Endodermal cell (in vitro differentiated cells): ENCODE results near the gene CHL1. TPM values are rescaled to one million over a fixed set of nuclear protein-coding genes. Genes with fewer than 3 reads are reported as not detected.

Experiments
- DNase-seq: peaks from one replicate; pipeline ENCODE4 v3.0.0-alpha.2; 2017
- H3K27ac ChIP-seq: 2 replicates; pipeline ENCODE4 v1.5.1; 2013; ENCODE audit warnings: mild to moderate bottlenecking, low read depth, low read length, moderate library complexity
- H3K27me3 ChIP-seq: 2 replicates; pipeline ENCODE4 v1.6.1; 2013; ENCODE audit warnings: mild to moderate bottlenecking, low read length, moderate library complexity; ENCODE audit not compliant: insufficient read depth, control insufficient read depth, poor library complexity, severe bottlenecking
- H3K36me3 ChIP-seq: 2 replicates; pipeline ENCODE4 v1.7.0; 2013; ENCODE audit warnings: mild to moderate bottlenecking, low read length, moderate library complexity; ENCODE audit not compliant: control insufficient read depth, insufficient read depth
- H3K4me1 ChIP-seq: one replicate; pipeline ENCODE4 v1.7.0; 2013; ENCODE audit warnings: low read length; ENCODE audit not compliant: control insufficient read depth, insufficient read depth
- H3K4me3 ChIP-seq: 2 replicates; pipeline ENCODE4 v1.5.1; 2013; ENCODE audit warnings: mild to moderate bottlenecking, low read length, moderate library complexity
- H3K9ac ChIP-seq: 2 replicates; pipeline ENCODE4 v1.6.1; 2013; ENCODE audit warnings: mild to moderate bottlenecking, low read length, moderate library complexity; ENCODE audit not compliant: poor library complexity, severe bottlenecking; ENCODE audit errors: extremely low read depth
- H3K9me3 ChIP-seq: 2 replicates; pipeline ENCODE4 v1.6.1; 2013; ENCODE audit warnings: mild to moderate bottlenecking, low read length, moderate library complexity; ENCODE audit not compliant: control insufficient read depth
- H3K27ac Mint-ChIP-seq: 2 replicates; pipeline ENCODE4 v1.8.0; 2020; ENCODE audit warnings: mixed read lengths
- H3K27me3 Mint-ChIP-seq: 2 replicates; pipeline ENCODE4 v1.8.0; 2021; ENCODE audit warnings: mild to moderate bottlenecking, mixed read lengths; ENCODE audit not compliant: insufficient read depth
- H3K36me3 Mint-ChIP-seq: 2 replicates; pipeline ENCODE4 v1.8.0; 2020; ENCODE audit warnings: low read depth, mixed read lengths
- H3K4me1 Mint-ChIP-seq: 2 replicates; pipeline ENCODE4 v1.8.0; 2020; ENCODE audit warnings: mixed read lengths
- H3K4me3 Mint-ChIP-seq: 2 replicates; pipeline ENCODE4 v1.8.0; 2020; ENCODE audit warnings: mild to moderate bottlenecking, moderate library complexity, mixed read lengths
- H3K9me3 Mint-ChIP-seq: 2 replicates; pipeline ENCODE4 v1.8.0; 2020; ENCODE audit warnings: mild to moderate bottlenecking, mixed read lengths
- CTCF ChIP-seq: fragments of 200-600 bp; sonication (generic); conservative IDR thresholded peaks from 2 replicates; pipeline ENCODE4 v1.5.0; 2021; ENCODE audit warnings: antibody characterized with exemption, mild to moderate bottlenecking
- WGBS, 2 experiments: methylation state at CpG; one replicate each; pipeline versions ENCODE4 v1.1.5 to v1.1.7; 2013; ENCODE audit warnings: missing lambda C conversion rate in 2 of 2, mixed read lengths in 1 of 2; ENCODE audit not compliant: insufficient coverage in 1 of 2, insufficient read length in 1 of 2; 5-methylcytosine and 5-hydroxymethylcytosine counted together
- total RNA-seq, 2 donors: library from RNA; stranded (reverse); fragmentation: NEBNext Ultra II Directional in 1 of 2; extraction: Animal tissue kit (Norgen Biotek cat#: 25700) in 1 of 2; gene quantifications; 2 replicates in 1 of 2; 3 replicates in 1 of 2; pipeline ENCODE4 v1.2.1, GENCODE V29; 2021

The CHL1 gene
- total RNA-seq, 2 donors from 2014 or later: 2.2 to 2.8 TPM

DNA sequence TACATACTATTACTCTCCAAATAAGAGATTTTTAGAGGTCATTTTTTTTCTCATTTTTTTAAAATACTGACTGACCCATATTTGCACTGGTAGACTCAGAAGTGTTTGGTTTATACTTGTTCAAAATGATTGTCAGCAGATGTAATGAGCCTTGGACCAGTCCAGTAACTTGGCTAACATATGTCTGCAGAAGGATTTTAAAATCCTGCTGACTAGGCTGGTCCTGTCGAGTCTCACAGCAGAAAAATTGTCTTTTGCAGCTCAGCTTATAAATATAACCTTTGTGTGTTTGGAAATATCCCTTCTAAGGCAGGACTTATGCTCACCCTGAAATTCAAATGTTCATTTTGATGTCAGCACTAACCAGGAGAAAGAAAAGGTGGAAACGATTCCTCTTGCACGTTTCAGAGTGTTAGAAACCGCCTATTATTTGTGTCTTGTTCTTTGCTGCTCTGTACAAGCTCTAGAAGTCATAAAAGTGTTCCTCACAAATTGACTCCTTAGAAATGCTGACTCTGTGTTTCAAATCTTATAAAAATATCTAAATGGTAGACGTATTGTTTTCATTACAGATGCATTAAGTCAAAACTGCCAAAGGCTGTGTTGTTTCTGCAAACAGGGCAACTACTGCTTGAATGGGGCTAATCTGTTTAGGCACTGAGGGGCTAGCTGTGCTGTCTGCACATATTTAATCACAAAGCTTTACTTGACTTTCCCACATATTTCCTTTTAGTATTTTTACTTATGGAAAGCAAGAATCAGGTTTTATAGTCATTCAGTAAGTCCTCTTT is 95.3 kb downstream of the CHL1 start:
- peaks cover 10% of the 10 kb centered on the region for H3K4me1 Mint-ChIP-seq
- no peak overlapping the region for H3K27ac Mint-ChIP-seq
- peaks cover 64% of the 10 kb centered on the region for H3K9me3 ChIP-seq
- H3K9ac ChIP-seq: no peak overlapping the region
- no peaks in the 10 kb centered on the region for H3K4me1 ChIP-seq
- no peak overlapping the region for H3K27ac ChIP-seq
- no peaks in the 10 kb centered on the region for H3K9me3 Mint-ChIP-seq
- H3K4me3 ChIP-seq: no peak overlapping the region
- no peak for TF ChIP-seq CTCF
- 52 to 75% methylated on average over 5 of the region's 5 CpGs for WGBS, 2 experiments
- H3K27me3 ChIP-seq: no peaks in the 10 kb centered on the region
- H3K27me3 Mint-ChIP-seq: peaks cover 24% of the 10 kb centered on the region
- H3K4me3 Mint-ChIP-seq: no peak overlapping the region
- no peaks in the 10 kb centered on the region for H3K36me3 ChIP-seq
- H3K36me3 Mint-ChIP-seq: no peaks in the 10 kb centered on the region
- no peak for DNase-seq

DNA sequence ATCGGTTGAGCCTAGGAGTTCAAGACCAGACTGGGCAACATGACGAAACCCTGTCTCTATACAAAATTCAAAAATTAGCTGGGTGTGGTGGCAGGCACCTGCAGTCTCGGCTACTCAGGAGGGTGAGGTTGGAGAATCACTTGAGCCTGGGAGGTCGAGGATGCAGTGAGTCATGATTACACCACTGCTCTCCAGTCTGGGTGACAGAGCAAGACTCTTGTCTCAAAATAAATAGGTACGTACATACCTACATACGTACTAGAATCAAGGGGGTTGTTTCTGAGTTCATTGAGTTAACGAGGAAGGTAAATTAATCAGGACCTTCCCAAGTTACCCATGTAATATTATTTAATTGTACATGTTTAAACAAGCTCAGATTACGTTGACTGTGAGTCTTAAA is 97.5 kb downstream of the CHL1 start:
- no peaks in the 10 kb centered on the region for H3K36me3 Mint-ChIP-seq
- H3K27ac Mint-ChIP-seq: no peak overlapping the region
- Histone ChIP-seq H3K9me3 (peaks cover 80% of the 10 kb centered on the region), H3K27ac (no peak overlapping the region), H3K4me3 (no peak overlapping the region), H3K36me3 (no peaks in the 10 kb centered on the region), H3K27me3 (no peaks in the 10 kb centered on the region), H3K4me1 (no peaks in the 10 kb centered on the region), H3K9ac (no peak overlapping the region)
- no peak for DNase-seq
- 67 to 81% methylated on average over 4 to 8 of the region's 8 CpGs for WGBS, 2 experiments
- H3K4me3 Mint-ChIP-seq: no peak overlapping the region
- peaks cover 8% of the 10 kb centered on the region for H3K4me1 Mint-ChIP-seq
- no peaks in the 10 kb centered on the region for H3K9me3 Mint-ChIP-seq
- H3K27me3 Mint-ChIP-seq: peaks cover 29% of the 10 kb centered on the region
- TF ChIP-seq CTCF: no peak

- peaks cover 32% of the 10 kb centered on the region for H3K27me3 Mint-ChIP-seq
- H3K36me3 Mint-ChIP-seq: no peaks in the 10 kb centered on the region
- H3K27ac ChIP-seq: no peak overlapping the region
- H3K4me3 ChIP-seq: no peak overlapping the region
- H3K9ac ChIP-seq: no peak overlapping the region
- no peak for DNase-seq
- H3K4me1 Mint-ChIP-seq: peaks cover 8% of the 10 kb centered on the region
- H3K4me3 Mint-ChIP-seq: no peak overlapping the region
- H3K9me3 Mint-ChIP-seq: no peaks in the 10 kb centered on the region
- no peak for TF ChIP-seq CTCF
- no peak overlapping the region for H3K27ac Mint-ChIP-seq
- no peaks in the 10 kb centered on the region for H3K4me1 ChIP-seq
- H3K9me3 ChIP-seq: peaks cover 81% of the 10 kb centered on the region
- H3K27me3 ChIP-seq: no peaks in the 10 kb centered on the region
- no peaks in the 10 kb centered on the region for H3K36me3 ChIP-seq
- WGBS, 2 experiments: 90% methylated on average over 2 of the region's 2 CpGs; no CpG with 5 or more reads in 1 of the 2 experiments
Measured at GRCh38 chr3:294581-294980, 98.0 kb downstream of the CHL1 start.
